Measurements from ENCODE around the gene RND2.
"Not testable (repeated sequence)": the region's sequence is repeated elsewhere in the genome, so short reads cannot be mapped to it uniquely, and the experiment has no call there.

Gene RND2

GRCh38 chr17:42997390-42997983 is 27.5 kb upstream of the RND2 start:
- Mint-ChIP-seq H3K27me3 (no peaks in the 10 kb centered on the region), H3K36me3 (peaks cover 31 to 55% of the 10 kb centered on the region in 2 donors), H3K4me1 (peaks cover 15 to 41% of the 10 kb centered on the region in 2 donors), H3K9me3 (no peaks in the 10 kb centered on the region), H3K27ac (peak overlapping the region; percentile 99), H3K4me3 (peak overlapping the region; percentile 93 to 96)
- ATAC-seq (replicated peaks), result peak in 1 of 2 donors; percentile 0
- DNase-seq, result no peak

GRCh38 chr17:42997984-42998938 is 26.8 kb upstream of the RND2 start, which contains the start of gene RPL27:
Gene RPL27 (plus strand): TSS chr17:42998419. CDS start chr17:42998751, 332 bp downstream.
- ATAC-seq (replicated peaks) (peak; percentile 97 to 98), DNase-seq (peak; percentile 96)
- Mint-ChIP-seq H3K27me3 (no peaks in the 10 kb centered on the region), H3K27ac (peak within 1 kb of the TSS; percentile 99), H3K36me3 (peaks cover 35 to 56% of the 10 kb centered on the region in 2 donors), H3K4me1 (peaks cover 14 to 46% of the 10 kb centered on the region in 2 donors), H3K9me3 (no peaks in the 10 kb centered on the region), H3K4me3 (peak within 1 kb of the TSS; percentile 93 to 96)

GRCh38 chr17:42999003-42999525 is 26.0 kb upstream of the RND2 start:
- H3K4me3 Mint-ChIP-seq, result peak overlapping the region; percentile 93 to 96
- peak overlapping the region; percentile 99 for H3K27ac Mint-ChIP-seq
- H3K4me1 Mint-ChIP-seq, result peaks cover 18 to 54% of the 10 kb centered on the region in 2 donors
- ATAC-seq (replicated peaks) (no peak), DNase-seq (no peak)
- no peaks in the 10 kb centered on the region for H3K9me3 Mint-ChIP-seq
- H3K36me3 Mint-ChIP-seq, result peaks cover 38 to 62% of the 10 kb centered on the region in 2 donors
- H3K27me3 Mint-ChIP-seq, result no peaks in the 10 kb centered on the region

GRCh38 chr17:43000894-43001293 is 24.1 kb upstream of the RND2 start:
- Mint-ChIP-seq H3K4me3 (peak overlapping the region in 1 of 2 donors; percentile 47), H3K4me1 (peaks cover 20 to 50% of the 10 kb centered on the region in 2 donors), H3K36me3 (peaks cover 40 to 54% of the 10 kb centered on the region in 2 donors)

GRCh38 chr17:43003542-43004172 is 21.4 kb upstream of the RND2 start:
- H3K4me1 Mint-ChIP-seq, result peaks cover 19 to 52% of the 10 kb centered on the region in 2 donors
- H3K4me3 Mint-ChIP-seq, result no peak overlapping the region
- no peaks in the 10 kb centered on the region for H3K9me3 Mint-ChIP-seq
- peak overlapping the region; percentile 70 for H3K27ac Mint-ChIP-seq
- ATAC-seq (replicated peaks), result no peak
- no peak for DNase-seq
- no peaks in the 10 kb centered on the region for H3K27me3 Mint-ChIP-seq
- peaks cover 40 to 56% of the 10 kb centered on the region in 2 donors for H3K36me3 Mint-ChIP-seq

More at GRCh38 chr17:43000894-43001293, 24.1 kb upstream of the RND2 start:
- peak overlapping the region; percentile 73 for H3K27ac Mint-ChIP-seq
- H3K27me3 Mint-ChIP-seq; DNase-seq; ATAC-seq (replicated peaks); H3K9me3 Mint-ChIP-seq: not testable (repeated sequence)

- no peaks in the 10 kb centered on the region for H3K27me3 Mint-ChIP-seq
- peak within 1 kb of the TSS; percentile 100 for H3K27ac Mint-ChIP-seq
- H3K4me1 Mint-ChIP-seq, result peaks cover 19 to 45% of the 10 kb centered on the region in 2 donors
- peak within 1 kb of the TSS; percentile 100 for H3K4me3 Mint-ChIP-seq
- no peaks in the 10 kb centered on the region for H3K9me3 Mint-ChIP-seq
- ATAC-seq (replicated peaks), result peak; percentile 94 to 97
- peaks cover 22 to 34% of the 10 kb centered on the region in 2 donors for H3K36me3 Mint-ChIP-seq
- DNase-seq, result peak; percentile 83
These were observed 18.1 kb upstream of the RND2 start, which contains the start of gene IFI35 for GRCh38 chr17:43006639-43007551. Gene IFI35 (plus strand): TSS chr17:43006784. CDS start chr17:43006948, 164 bp downstream.

GRCh38 chr17:43010667-43011308 is 14.2 kb upstream of the RND2 start:
- H3K27ac Mint-ChIP-seq, result peak overlapping the region; percentile 5
- H3K27me3 Mint-ChIP-seq, result no peaks in the 10 kb centered on the region
- DNase-seq (no peak), ATAC-seq (replicated peaks) (no peak)
- no peaks in the 10 kb centered on the region for H3K9me3 Mint-ChIP-seq
- no peak overlapping the region for H3K4me3 Mint-ChIP-seq
- peaks cover 12 to 37% of the 10 kb centered on the region in 2 donors for H3K4me1 Mint-ChIP-seq
- H3K36me3 Mint-ChIP-seq, result peaks cover 26 to 41% of the 10 kb centered on the region in 2 donors

GRCh38 chr17:43011728-43012472 is 13.1 kb upstream of the RND2 start:
- peaks cover 9 to 32% of the 10 kb centered on the region in 2 donors for H3K4me1 Mint-ChIP-seq
- no peak for DNase-seq
- H3K9me3 Mint-ChIP-seq, result no peaks in the 10 kb centered on the region

GRCh38 chr17:43013296-43013695 is 11.7 kb upstream of the RND2 start:
- Mint-ChIP-seq H3K9me3 (no peaks in the 10 kb centered on the region), H3K4me1 (peaks cover 11 to 32% of the 10 kb centered on the region in 2 donors), H3K27ac (peak overlapping the region; percentile 53), H3K4me3 (no peak overlapping the region), H3K36me3 (peaks cover 26 to 37% of the 10 kb centered on the region in 2 donors), H3K27me3 (no peaks in the 10 kb centered on the region)
- DNase-seq, result no peak
- no peak for ATAC-seq (replicated peaks)

More at GRCh38 chr17:43011728-43012472, 13.1 kb upstream of the RND2 start:
- Mint-ChIP-seq H3K27ac (peak overlapping the region; percentile 20), H3K36me3 (peaks cover 26 to 37% of the 10 kb centered on the region in 2 donors), H3K27me3 (no peaks in the 10 kb centered on the region), H3K4me3 (no peak overlapping the region)
- ATAC-seq (replicated peaks), result no peak

- H3K9me3 Mint-ChIP-seq, result no peaks in the 10 kb centered on the region
- H3K4me3 Mint-ChIP-seq, result no peak overlapping the region
- peaks cover 11 to 32% of the 10 kb centered on the region in 2 donors for H3K4me1 Mint-ChIP-seq
- H3K27me3 Mint-ChIP-seq, result no peaks in the 10 kb centered on the region
- no peak for DNase-seq
- peaks cover 26 to 37% of the 10 kb centered on the region in 2 donors for H3K36me3 Mint-ChIP-seq
- peak overlapping the region; percentile 47 for H3K27ac Mint-ChIP-seq
- no peak for ATAC-seq (replicated peaks)
These were observed 10.9 kb upstream of the RND2 start for GRCh38 chr17:43014020-43014648.

GRCh38 chr17:43014649-43015542 is 10.1 kb upstream of the RND2 start:
- peak overlapping the region in 1 of 2 donors; percentile 16 for H3K4me3 Mint-ChIP-seq
- no peaks in the 10 kb centered on the region for H3K9me3 Mint-ChIP-seq
- no peak for DNase-seq
- no peaks in the 10 kb centered on the region for H3K27me3 Mint-ChIP-seq
- peak overlapping the region; percentile 62 for H3K27ac Mint-ChIP-seq
- H3K36me3 Mint-ChIP-seq, result peaks cover 26 to 37% of the 10 kb centered on the region in 2 donors
- no peak for ATAC-seq (replicated peaks)
- H3K4me1 Mint-ChIP-seq, result peaks cover 15 to 37% of the 10 kb centered on the region in 2 donors

Data from stimulated activated naive B cell treated with anti-CD40 and anti-IgM and Interleukin-4, amounts not matched to agents 10 μg/mL and 1 μg/mL and 100 μg/mL, for 72 hours (primary cell).